ENCODE data around the gene HMGN1. TPM values are rescaled to one million over a fixed set of nuclear protein-coding genes. Genes with fewer than 3 reads are reported as not detected.

The HMGN1 gene
- total RNA-seq, 4 donors from 2014 or later, result 170 to 255 (median 207) TPM

DNA sequence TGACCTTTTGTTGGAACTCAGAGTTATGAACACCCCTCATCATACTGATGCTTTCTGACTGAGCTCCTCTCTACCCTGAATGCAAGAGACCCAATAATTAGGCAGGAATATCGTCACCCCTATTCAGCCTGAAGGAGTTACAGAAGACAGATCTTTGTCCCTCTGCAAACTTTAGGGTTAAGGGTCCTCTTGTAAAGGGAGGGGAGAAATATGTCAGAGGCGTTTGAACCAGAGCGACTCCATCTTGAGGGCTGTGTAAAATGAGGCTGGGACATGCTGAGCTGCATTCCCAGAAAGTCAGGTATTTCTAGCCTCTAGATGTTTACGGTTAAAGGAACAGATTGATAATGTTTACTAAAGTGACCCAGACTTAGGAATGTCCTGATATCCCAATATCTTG lies 10.5 kb upstream of the HMGN1 start:
- no peak for DNase-seq
- intact Hi-C loops (cut with DNase I), result no loop called here
- 78 to 83% methylated on average over 4 of the region's 4 CpGs for WGBS, 2 donors
- no peaks in the 10 kb centered on the region for H3K27me3 ChIP-seq
- no peaks in the 10 kb centered on the region for H3K9me3 ChIP-seq
- no peak overlapping the region for H3K4me3 ChIP-seq (replicated peaks in 1 of 3)
- no peaks in the 10 kb centered on the region for H3K36me3 ChIP-seq
- TF ChIP-seq, protein P1, sequence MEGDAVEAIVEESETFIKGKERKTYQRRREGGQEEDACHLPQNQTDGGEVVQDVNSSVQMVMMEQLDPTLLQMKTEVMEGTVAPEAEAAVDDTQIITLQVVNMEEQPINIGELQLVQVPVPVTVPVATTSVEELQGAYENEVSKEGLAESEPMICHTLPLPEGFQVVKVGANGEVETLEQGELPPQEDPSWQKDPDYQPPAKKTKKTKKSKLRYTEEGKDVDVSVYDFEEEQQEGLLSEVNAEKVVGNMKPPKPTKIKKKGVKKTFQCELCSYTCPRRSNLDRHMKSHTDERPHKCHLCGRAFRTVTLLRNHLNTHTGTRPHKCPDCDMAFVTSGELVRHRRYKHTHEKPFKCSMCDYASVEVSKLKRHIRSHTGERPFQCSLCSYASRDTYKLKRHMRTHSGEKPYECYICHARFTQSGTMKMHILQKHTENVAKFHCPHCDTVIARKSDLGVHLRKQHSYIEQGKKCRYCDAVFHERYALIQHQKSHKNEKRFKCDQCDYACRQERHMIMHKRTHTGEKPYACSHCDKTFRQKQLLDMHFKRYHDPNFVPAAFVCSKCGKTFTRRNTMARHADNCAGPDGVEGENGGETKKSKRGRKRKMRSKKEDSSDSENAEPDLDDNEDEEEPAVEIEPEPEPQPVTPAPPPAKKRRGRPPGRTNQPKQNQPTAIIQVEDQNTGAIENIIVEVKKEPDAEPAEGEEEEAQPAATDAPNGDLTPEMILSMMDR (IDR thresholded peaks at IDR 0.05), result no peak
- TF ChIP-seq POLR2A (IDR thresholded peaks at IDR 0.05), result no peak
- no peaks in the 10 kb centered on the region for H3K4me1 ChIP-seq
- no peak overlapping the region for H3K27ac ChIP-seq

DNA sequence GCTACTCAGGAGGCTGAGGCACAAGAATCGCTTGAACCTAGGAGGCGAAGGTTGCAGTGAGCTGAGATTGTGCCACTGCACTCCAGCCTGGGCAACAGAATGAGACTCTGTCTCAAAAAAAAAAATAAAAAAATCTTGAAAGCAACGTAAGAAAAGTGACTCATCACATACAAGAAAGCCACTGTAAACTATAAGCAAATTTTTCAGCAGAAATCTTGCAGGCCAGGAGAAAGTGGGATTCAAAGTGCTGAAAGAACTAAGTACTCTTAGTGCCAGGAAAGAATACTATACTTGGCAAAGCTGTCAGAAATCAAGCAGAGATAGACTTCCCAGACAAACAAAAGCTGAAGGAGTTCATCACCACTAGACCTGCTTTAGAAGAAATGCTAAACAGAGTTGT lies 4.4 kb upstream of the HMGN1 start:
- TF ChIP-seq, protein P1 (IDR thresholded peaks at IDR 0.05), result no peak
- no peak for TF ChIP-seq POLR2A (IDR thresholded peaks at IDR 0.05)
- H3K27ac ChIP-seq, result no peak overlapping the region
- WGBS, 2 donors, result 88 to 90% methylated on average over 3 of the region's 3 CpGs

DNA sequence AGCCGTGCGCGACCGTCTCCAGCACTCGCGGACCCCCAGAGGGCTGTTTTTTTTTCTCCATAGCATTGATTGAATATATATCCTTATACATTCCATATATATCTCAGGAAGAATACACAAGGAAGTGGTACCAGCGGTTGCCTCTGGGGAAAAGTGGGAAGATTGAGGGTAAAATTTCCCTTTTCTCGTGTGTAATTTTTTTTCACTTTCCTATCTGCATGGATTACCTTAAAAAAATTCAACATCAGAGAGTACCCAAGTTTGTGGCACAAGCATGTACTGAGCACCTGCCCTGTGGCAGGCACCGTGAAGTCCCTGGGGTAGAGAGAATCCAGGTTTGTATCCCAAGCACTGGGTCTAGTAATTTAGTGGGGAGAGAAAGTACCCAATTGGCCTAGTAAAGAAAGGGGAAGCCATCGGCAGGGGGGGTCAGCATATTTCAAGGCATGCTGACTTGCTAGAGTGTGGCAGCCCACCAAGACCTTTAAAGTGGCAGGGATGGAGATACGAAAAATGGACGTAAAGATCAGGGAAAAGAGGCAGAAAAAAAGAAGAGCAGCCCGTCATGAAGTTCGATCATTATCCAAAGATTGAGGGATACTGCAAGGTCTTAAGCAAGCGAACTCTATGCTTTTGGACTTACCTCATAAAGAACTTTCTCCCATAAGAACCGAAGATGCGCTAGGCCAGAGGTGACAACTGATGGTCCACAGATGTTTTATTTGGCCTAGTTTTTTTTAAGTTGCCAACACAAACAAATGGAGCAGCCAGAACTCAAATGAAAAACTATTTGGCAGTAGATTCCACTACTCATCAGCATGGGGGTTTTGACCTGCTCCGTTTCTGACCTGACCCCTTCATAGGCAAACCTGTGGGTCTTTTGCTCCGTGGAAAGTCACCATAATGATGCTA lies 1.5 kb upstream of the HMGN1 start:
- Histone ChIP-seq H3K36me3 (no peaks in the 10 kb centered on the region), H3K4me3 (replicated peaks in 1 of 3) (peak overlapping the region in 1 of 3 donors; percentile 64), H3K27me3 (no peaks in the 10 kb centered on the region), H3K27ac (peak overlapping the region in 1 of 3 donors; percentile 83), H3K9me3 (no peaks in the 10 kb centered on the region), H3K4me1 (peaks cover 5 to 6% of the 10 kb centered on the region in 2 donors)
- TF ChIP-seq POLR2A (IDR thresholded peaks at IDR 0.05), result no peak
- TF ChIP-seq, protein P1 (IDR thresholded peaks at IDR 0.05), result no peak
- WGBS, 2 donors, result 82 to 84% methylated on average over 19 of the region's 19 CpGs
- no peak for DNase-seq
- intact Hi-C loops (cut with DNase I), result loop anchor here (5.0 kb wide), 1 partner anchor 37 kb away; no protein-coding TSS in a partner anchor

More for the DNA sequence above, 4.4 kb upstream of the HMGN1 start:
- Histone ChIP-seq H3K27me3 (no peaks in the 10 kb centered on the region), H3K36me3 (no peaks in the 10 kb centered on the region), H3K9me3 (no peaks in the 10 kb centered on the region), H3K4me1 (no peaks in the 10 kb centered on the region), H3K4me3 (replicated peaks in 1 of 3) (no peak overlapping the region)
- no peak for DNase-seq
- intact Hi-C loops (cut with DNase I), result loop anchor here (5.0 kb wide), 1 partner anchor 34 kb away; no protein-coding TSS in a partner anchor

DNA sequence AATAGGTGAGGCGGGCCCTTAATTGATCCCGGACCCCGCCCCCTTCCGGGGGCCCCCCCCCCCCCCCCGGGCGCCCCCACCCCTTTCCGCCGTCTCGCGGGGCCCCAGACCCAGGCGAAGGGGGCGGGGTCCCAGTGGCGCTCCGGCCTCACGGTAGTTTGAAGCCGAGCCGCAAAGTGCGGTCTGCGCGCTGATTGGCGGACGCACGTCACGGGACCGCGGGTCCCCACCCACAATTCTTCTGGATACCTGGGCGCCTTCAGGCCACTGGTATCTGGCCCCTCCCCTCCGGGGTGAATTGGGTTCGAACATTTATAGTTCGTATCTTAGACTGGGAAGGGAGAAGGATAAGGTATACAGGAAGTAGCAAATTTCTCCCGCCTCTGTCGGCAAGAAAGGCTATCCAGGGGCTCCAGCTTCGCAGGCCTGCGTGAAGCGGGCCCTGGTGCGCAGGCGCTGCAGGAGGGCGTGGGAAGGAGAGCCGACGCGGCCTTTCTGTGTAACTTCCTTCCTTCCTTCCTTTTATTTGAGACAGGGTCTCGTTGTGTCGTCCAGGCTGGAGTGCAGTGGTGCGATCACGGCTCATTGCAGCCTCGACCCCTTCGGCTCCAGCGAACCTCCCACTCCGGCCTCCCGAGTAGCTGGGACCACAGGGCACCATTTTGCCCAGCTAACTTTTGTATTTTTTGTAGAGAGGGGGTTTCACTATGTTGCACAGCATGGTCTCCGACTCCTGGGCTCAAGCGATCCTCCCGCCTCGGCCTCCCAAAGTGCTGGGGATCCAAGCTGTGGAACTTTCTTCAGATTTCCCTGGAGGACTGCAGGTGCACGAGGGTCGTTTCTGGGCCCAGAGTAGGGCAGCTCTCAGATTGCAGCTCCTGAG lies 564 bp upstream of the HMGN1 start:
- TF ChIP-seq, protein P1 (IDR thresholded peaks at IDR 0.05), result no peak
- TF ChIP-seq POLR2A (IDR thresholded peaks at IDR 0.05), result peak in 1 of 2 donors; percentile 25
- Histone ChIP-seq H3K9me3 (no peaks in the 10 kb centered on the region), H3K36me3 (no peaks in the 10 kb centered on the region), H3K4me1 (peaks cover 5 to 6% of the 10 kb centered on the region in 2 donors), H3K27me3 (no peaks in the 10 kb centered on the region), H3K4me3 (replicated peaks in 1 of 3) (peak overlapping the region in 2 of 3 donors; percentile 7 to 64), H3K27ac (peak overlapping the region; percentile 52 to 83 (median 74))
- peak; percentile 99 for DNase-seq
- intact Hi-C loops (cut with DNase I), result loop anchor here (2.0 to 5.0 kb wide), 2 partner anchors 37 to 38 kb away; partner anchors contain the start of gene BRWD1
- WGBS, 2 donors, result 9 to 10% methylated on average over 32 to 43 of the region's 56 CpGs
